ENCODE data around the gene TENM3.

- TF ChIP-seq CTCF (IDR thresholded peaks at IDR 0.05) (no peak), POLR2A (IDR thresholded peaks at IDR 0.05) (no peak)
Measured at GRCh38 chr4:182252220-182252619, 9.0 kb downstream of the TENM3 start.
